H1 (cell line): ENCODE results near the gene TOGARAM1. TPM values are rescaled to one million over a fixed set of nuclear protein-coding genes. Genes with fewer than 3 reads are reported as not detected.

Experiments used
- CTCF ChIA-PET: fragments of 300-600 bp; sonication (Branson Sonifier 250); formaldehyde crosslinking; loops from one replicate; lab custom pipeline; 2021; ENCODE audit not compliant: partially characterized antibody; lab: Charles Lee
- POLR2A ChIA-PET: fragments of 300-600 bp; sonication (Branson Sonifier 250); formaldehyde crosslinking; loops from one replicate; lab custom pipeline; 2021; ENCODE audit warnings: inconsistent platforms; ENCODE audit not compliant: partially characterized antibody; lab: Charles Lee
- DNase-seq, 2 experiments: peaks; one replicate each; pipeline versions ENCODE4 v3.0.0 to v3.0.0-alpha.2; 2010 to 2022; ENCODE audit warnings: low spot score in 2 of 2, low read depth in 1 of 2, mixed read lengths in 1 of 2
- FAIRE-seq: peaks from 2 replicates; lab custom pipeline; 2011; peaks lifted over from hg19 to GRCh38; lab: Jason Lieb, UNC
- H2AFZ ChIP-seq: 2 replicates; pipeline ENCODE4 v1.8.1; 2012; ENCODE audit warnings: low read length, inconsistent platforms
- H2AK5ac ChIP-seq: 2 replicates; pipeline ENCODE4 v1.6.1; 2013; ENCODE audit warnings: low read depth, low read length
- H2BK120ac ChIP-seq: replicated peaks from 2 replicates; pipeline ENCODE3; 2013; ENCODE audit warnings: low read depth, low read length, inconsistent platforms
- H2BK12ac ChIP-seq: 2 replicates; pipeline ENCODE4 v1.6.1; 2013; ENCODE audit warnings: low read depth, low read length
- H2BK15ac ChIP-seq: 2 replicates; pipeline ENCODE4 v1.6.1; 2013; ENCODE audit warnings: low read length
- H2BK20ac ChIP-seq: 2 replicates; pipeline ENCODE4 v1.6.1; 2013; ENCODE audit warnings: low read length
- H2BK5ac ChIP-seq: 2 replicates; pipeline ENCODE4 v1.6.1; 2013; ENCODE audit warnings: low read depth, low read length
- H3K14ac ChIP-seq: 2 replicates; pipeline ENCODE4 v1.6.1; 2013; ENCODE audit warnings: inconsistent platforms; ENCODE audit not compliant: insufficient read length
- H3K18ac ChIP-seq: 2 replicates; pipeline ENCODE4 v1.6.1; 2013; ENCODE audit warnings: low read length; ENCODE audit errors: extremely low read depth
- H3K23ac ChIP-seq: 2 replicates; pipeline ENCODE4 v1.6.1; 2013; ENCODE audit warnings: inconsistent platforms; ENCODE audit not compliant: insufficient read length
- H3K23me2 ChIP-seq: 2 replicates; pipeline ENCODE4 v1.6.1; 2013; ENCODE audit warnings: low read depth, low read length
- H3K27ac ChIP-seq: 2 replicates; pipeline ENCODE4 v1.6.1; 2011; ENCODE audit warnings: low read depth, low read length, inconsistent platforms
- H3K27me3 ChIP-seq, 4 experiments: replicated peaks in 1 of 4; 1 replicate in 1 of 4; 2 replicates in 3 of 4; pipeline versions ENCODE4 v1.6.1 to v1.8.1; 2011 to 2013; ENCODE audit warnings: low read length in 3 of 4, mild to moderate bottlenecking in 3 of 4, inconsistent platforms in 2 of 4, mixed read lengths in 2 of 4, moderate library complexity in 1 of 4; ENCODE audit not compliant: control insufficient read depth in 3 of 4, insufficient read depth in 3 of 4; ENCODE audit errors: extremely low read depth in 1 of 4
- H3K36me3 ChIP-seq, 4 experiments: 2 replicates each; pipeline versions ENCODE4 v1.6.1 to v1.8.1; 2011 to 2013; ENCODE audit warnings: mild to moderate bottlenecking in 4 of 4, low read length in 3 of 4, moderate library complexity in 2 of 4, control low read depth in 1 of 4, inconsistent platforms in 1 of 4; ENCODE audit not compliant: insufficient read depth in 4 of 4, control insufficient read depth in 2 of 4
- H3K4ac ChIP-seq: replicated peaks from 2 replicates; pipeline ENCODE3; 2013; ENCODE audit warnings: low read length, low read depth, mixed read lengths, inconsistent platforms; ENCODE audit not compliant: insufficient read length
- H3K4me1 ChIP-seq, 4 experiments: replicated peaks in 1 of 4; 1 replicate in 1 of 4; 2 replicates in 3 of 4; pipeline versions ENCODE4 v1.6.1 to v1.8.1; 2011 to 2013; ENCODE audit warnings: low read length in 3 of 4, inconsistent platforms in 2 of 4, mixed read lengths in 1 of 4; ENCODE audit not compliant: insufficient read depth in 4 of 4, control insufficient read depth in 3 of 4
- H3K4me2 ChIP-seq, 2 experiments: 2 replicates each; pipeline versions ENCODE4 v1.6.1 to v1.8.1; 2011 to 2013; ENCODE audit warnings: low read depth in 2 of 2, low read length in 2 of 2, control low read depth in 1 of 2, inconsistent platforms in 1 of 2, mild to moderate bottlenecking in 1 of 2; ENCODE audit not compliant: insufficient read depth in 1 of 2
- H3K4me3 ChIP-seq, 4 experiments: fragments of 200-600, 300-600 bp in 1 of 4; sonication (generic), shearing (Covaris generic), sonication (Bioruptor Twin) in 1 of 4; 2 replicates each; pipeline versions ENCODE4 v1.5.1 to v1.8.1; 2011 to 2016; ENCODE audit warnings: low read length in 4 of 4, low read depth in 3 of 4, control low read depth in 2 of 4, inconsistent platforms in 2 of 4, mild to moderate bottlenecking in 2 of 4, mixed read lengths in 1 of 4, moderate library complexity in 1 of 4; ENCODE audit not compliant: insufficient read depth in 2 of 4; ENCODE audit errors: extremely low read depth in 1 of 4
- H3K56ac ChIP-seq: replicated peaks from 2 replicates; pipeline ENCODE3; 2013; ENCODE audit warnings: low read depth, mild to moderate bottlenecking, mixed read lengths, low read length, inconsistent platforms; ENCODE audit not compliant: insufficient read length
- H3K79me1 ChIP-seq: 2 replicates; pipeline ENCODE4 v1.6.1; 2013; ENCODE audit warnings: low read depth, low read length, control low read depth
- H3K79me2 ChIP-seq, 2 experiments: 2 replicates each; pipeline versions ENCODE4 v1.6.1 to v1.8.1; 2012 to 2013; ENCODE audit warnings: low read length in 2 of 2, mild to moderate bottlenecking in 2 of 2, inconsistent platforms in 1 of 2; ENCODE audit not compliant: insufficient read depth in 2 of 2, control insufficient read depth in 1 of 2
- H3K9ac ChIP-seq, 4 experiments: replicated peaks in 1 of 4; 1 replicate in 1 of 4; 2 replicates in 3 of 4; pipeline versions ENCODE4 v1.6.1 to v1.8.1; 2011 to 2013; ENCODE audit warnings: low read depth in 3 of 4, low read length in 3 of 4, control low read depth in 2 of 4, mild to moderate bottlenecking in 2 of 4, moderate library complexity in 2 of 4, inconsistent platforms in 1 of 4; ENCODE audit errors: extremely low read depth in 1 of 4
- H3K9me3 ChIP-seq, 2 experiments: 2 replicates each; pipeline versions ENCODE4 v1.6.1 to v1.8.1; 2012 to 2013; ENCODE audit warnings: mild to moderate bottlenecking in 2 of 2, moderate library complexity in 2 of 2, control low read depth in 1 of 2, inconsistent platforms in 1 of 2, low read depth in 1 of 2, low read length in 1 of 2, mixed read lengths in 1 of 2; ENCODE audit not compliant: insufficient read depth in 2 of 2
- H4K20me1 ChIP-seq, 2 experiments: replicated peaks in 1 of 2; 2 replicates each; pipeline versions ENCODE3 to v1.8.1; 2011 to 2013; ENCODE audit warnings: inconsistent platforms in 2 of 2, low read length in 2 of 2, mild to moderate bottlenecking in 1 of 2; ENCODE audit not compliant: insufficient read depth in 2 of 2, control insufficient read depth in 1 of 2
- H4K5ac ChIP-seq: 2 replicates; pipeline ENCODE4 v1.6.1; 2013; ENCODE audit warnings: low read length, low read depth, mixed read lengths, inconsistent platforms; ENCODE audit not compliant: insufficient read length
- H4K8ac ChIP-seq: 2 replicates; pipeline ENCODE4 v1.8.0; 2013; ENCODE audit warnings: mild to moderate bottlenecking, moderate library complexity, low read length, inconsistent platforms; ENCODE audit not compliant: insufficient read depth; ENCODE audit errors: extremely low read depth
- H4K91ac ChIP-seq: replicated peaks from 2 replicates; pipeline ENCODE3; 2013; ENCODE audit warnings: low read length, mixed read lengths, inconsistent platforms; ENCODE audit not compliant: insufficient read length
- BCL11A ChIP-seq, 2 experiments: IDR thresholded peaks; one replicate each; pipeline ENCODE4 v1.6.1; 2011; ENCODE audit warnings: low read depth in 2 of 2, low read length in 2 of 2, mild to moderate bottlenecking in 2 of 2
- CEBPB ChIP-seq: IDR thresholded peaks from 2 replicates; pipeline ENCODE4 v1.6.1; 2012; ENCODE audit warnings: low read depth, low read length
- CTBP2 ChIP-seq: IDR thresholded peaks from 2 replicates; pipeline ENCODE4 v1.7.0; 2011; ENCODE audit warnings: borderline replicate concordance, mild to moderate bottlenecking, moderate library complexity, mixed read lengths, low read length; ENCODE audit not compliant: insufficient read depth, insufficient read length
- HDAC6 ChIP-seq: IDR thresholded peaks from one replicate; pipeline ENCODE4 v1.7.1; 2012; ENCODE audit warnings: low read depth, mild to moderate bottlenecking, inconsistent platforms, low read length, moderate library complexity
- JUND ChIP-seq: IDR thresholded peaks from 2 replicates; pipeline ENCODE4 v1.6.1; 2011; ENCODE audit warnings: mild to moderate bottlenecking, improper control_type of control experiment, low read length
- KDM1A ChIP-seq: fragments of 200-600, 300-600 bp; sonication (generic); IDR thresholded peaks from 2 replicates; pipeline ENCODE4 v1.7.1; 2016; ENCODE audit warnings: mild to moderate bottlenecking, low read length, borderline replicate concordance
- NANOG ChIP-seq: IDR thresholded peaks from 2 replicates; pipeline ENCODE4 v1.6.1; 2011; ENCODE audit warnings: low read length, low read depth, mild to moderate bottlenecking, inconsistent platforms; ENCODE audit not compliant: insufficient read depth, poor library complexity, severe bottlenecking
- POLR2A ChIP-seq, 2 experiments: IDR thresholded peaks; 1 replicate in 1 of 2; 2 replicates in 1 of 2; pipeline ENCODE4 v1.6.1; 2011; ENCODE audit warnings: low read depth in 2 of 2, low read length in 2 of 2, mild to moderate bottlenecking in 2 of 2; ENCODE audit errors: control extremely low read depth in 1 of 2
- RAD21 ChIP-seq, 2 experiments: IDR thresholded peaks in 1 of 2; conservative IDR thresholded peaks in 1 of 2; 2 replicates each; pipeline ENCODE4 v1.6.1; 2011; ENCODE audit warnings: low read depth in 2 of 2, low read length in 2 of 2, improper control_type of control experiment in 1 of 2, inconsistent platforms in 1 of 2, mild to moderate bottlenecking in 1 of 2, moderate library complexity in 1 of 2
- TAF1 ChIP-seq: IDR thresholded peaks from 2 replicates; pipeline ENCODE4 v1.6.1; 2011; ENCODE audit warnings: mild to moderate bottlenecking, low read depth, low read length
- TCF12 ChIP-seq: IDR thresholded peaks from 2 replicates; pipeline ENCODE4 v1.6.1; 2011; ENCODE audit warnings: low read depth, mild to moderate bottlenecking, low read length
- YY1 ChIP-seq: IDR thresholded peaks from 2 replicates; pipeline ENCODE4 v1.6.1; 2011; ENCODE audit warnings: low read depth, mild to moderate bottlenecking, low read length
- WGBS, 2 experiments: shearing (Covaris generic) in 1 of 2; methylation state at CpG; one replicate each; pipeline versions ENCODE4 v1.1.6 to v1.1.7; 2013 to 2015; ENCODE audit warnings: low lambda C conversion rate in 2 of 2, mixed read lengths in 2 of 2, inconsistent platforms in 1 of 2, low coverage in 1 of 2, missing lambda C conversion rate in 1 of 2; ENCODE audit not compliant: insufficient replicate concordance in 2 of 2, insufficient coverage in 1 of 2, insufficient read length in 1 of 2; ENCODE audit errors: extremely low coverage in 1 of 2, missing lambda C conversion rate in 1 of 2; 5-methylcytosine and 5-hydroxymethylcytosine counted together
- polyA plus RNA-seq, 7 experiments: library from polyadenylated mRNA; depleted of rRNA in 3 of 7; stranded (reverse) in 5 of 7; unstranded in 2 of 7; fragments of >200 nt in 5 of 7; fragments of 200-250 nt in 2 of 7; gene quantifications; 1 replicate in 5 of 7; 2 replicates in 1 of 7; 4 replicates in 1 of 7; pipeline versions ENCODE4 v1.2.1 to v1.2.3, GENCODE V29; 2011 to 2013; ENCODE audit warnings: missing spikeins in 2 of 7, mixed read lengths in 2 of 7
- total RNA-seq: library from RNA; stranded (reverse); fragmentation: NEBNext Ultra II Directional; extraction: Animal tissue kit (Norgen Biotek cat#: 25700); gene quantifications from 2 replicates; pipeline ENCODE4 v1.2.1, GENCODE V29; 2021
- TF ChIP-seq, protein P1 (sequence below): IDR thresholded peaks from 2 replicates; pipeline ENCODE4 v1.6.1; 2011; ENCODE audit warnings: low read depth, mild to moderate bottlenecking, low read length; ENCODE audit not compliant: insufficient read depth
- TF ChIP-seq, protein P2 (sequence below): IDR thresholded peaks from 2 replicates; pipeline ENCODE4 v1.6.1; 2012; ENCODE audit warnings: inconsistent platforms

TOGARAM1 gene
- total and polyA plus RNA-seq, 2 of the 8 experiments (the other 6 are each of a cell fraction or from before 2014, with no cell fraction given) = 2.5 to 6.8 TPM

DNA sequence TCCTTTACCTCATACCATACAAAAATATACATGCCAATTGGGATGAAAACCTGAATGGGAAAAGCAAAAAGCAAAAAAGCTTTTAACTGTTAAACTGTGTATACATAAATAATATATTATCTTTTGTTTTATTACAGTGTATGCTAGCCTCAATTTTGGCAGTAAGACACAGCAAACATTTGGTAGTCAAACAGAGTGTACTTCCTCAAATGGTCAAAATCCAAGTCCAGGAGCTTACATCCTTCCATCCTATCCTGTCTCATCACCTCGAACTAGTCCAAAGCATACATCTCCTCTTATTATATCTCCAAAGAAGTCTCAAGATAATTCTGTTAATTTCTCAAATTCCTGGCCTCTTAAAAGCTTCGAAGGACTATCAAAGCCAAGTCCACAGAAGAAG lies 41.9 kb downstream of the TOGARAM1 start:
- H3K23ac ChIP-seq = no peak overlapping the region
- ChIA-PET CTCF (no interaction called here), POLR2A (no interaction called here)
- no peak overlapping the region for H4K5ac ChIP-seq
- no peaks in the 10 kb centered on the region for H4K20me1 ChIP-seq
- no peak overlapping the region for H2BK12ac ChIP-seq
- no peak overlapping the region for H3K18ac ChIP-seq
- H3K9ac ChIP-seq = no peak overlapping the region
- H3K36me3 ChIP-seq = no peaks in the 10 kb centered on the region; a peak in 3 of 8 replicates
- 83% methylated on average over 2 of the region's 2 CpGs; no CpG with 5 or more reads in 1 of the 2 experiments for WGBS, 2 experiments
- H4K8ac ChIP-seq = no peak overlapping the region
- no peak overlapping the region for H2BK5ac ChIP-seq
- H3K4me3 ChIP-seq = no peak overlapping the region
- no peak overlapping the region for H2BK20ac ChIP-seq
- no peaks in the 10 kb centered on the region for H3K9me3 ChIP-seq
- H2BK15ac ChIP-seq = no peak overlapping the region
- H4K91ac ChIP-seq = no peak overlapping the region
- no peak overlapping the region for H2AFZ ChIP-seq
- no peak for DNase-seq
- no peaks in the 10 kb centered on the region for H3K23me2 ChIP-seq
- no peak overlapping the region for H3K4ac ChIP-seq
- no peaks in the 10 kb centered on the region for H3K79me1 ChIP-seq
- H3K56ac ChIP-seq = no peak overlapping the region
- H3K14ac ChIP-seq = no peak overlapping the region
- no peak overlapping the region for H2AK5ac ChIP-seq
- no peak overlapping the region for H3K27ac ChIP-seq
- FAIRE-seq = no peak
- no peak overlapping the region for H2BK120ac ChIP-seq
- H3K4me1 ChIP-seq = no peaks in the 10 kb centered on the region
- H3K4me2 ChIP-seq = no peak overlapping the region
- no peaks in the 10 kb centered on the region for H3K79me2 ChIP-seq
- H3K27me3 ChIP-seq = no peaks in the 10 kb centered on the region
- TF ChIP-seq TAF1 (no peak), HDAC6 (no peak), JUND (no peak), RAD21 (IDR thresholded peaks at IDR 0.05 in 1 of 2, conservative IDR thresholded peaks at IDR 0.05 in 1 of 2; ENCODE audit: low read depth in 2 of 2, low read length in 2 of 2) (no peak), TCF12 (no peak), KDM1A (no peak), POLR2A (IDR thresholded peaks at IDR 0.05; ENCODE audit: control extremely low read depth in 1 of 2, low read depth in 2 of 2, low read length in 2 of 2) (no peak), YY1 (no peak), CEBPB (no peak), NANOG (no peak), CTBP2 (no peak), BCL11A (IDR thresholded peaks at IDR 0.05; ENCODE audit: low read depth in 2 of 2, low read length in 2 of 2) (no peak)
- TF ChIP-seq, protein P1, sequence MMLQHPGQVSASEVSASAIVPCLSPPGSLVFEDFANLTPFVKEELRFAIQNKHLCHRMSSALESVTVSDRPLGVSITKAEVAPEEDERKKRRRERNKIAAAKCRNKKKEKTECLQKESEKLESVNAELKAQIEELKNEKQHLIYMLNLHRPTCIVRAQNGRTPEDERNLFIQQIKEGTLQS = no peak
- TF ChIP-seq, protein P2, sequence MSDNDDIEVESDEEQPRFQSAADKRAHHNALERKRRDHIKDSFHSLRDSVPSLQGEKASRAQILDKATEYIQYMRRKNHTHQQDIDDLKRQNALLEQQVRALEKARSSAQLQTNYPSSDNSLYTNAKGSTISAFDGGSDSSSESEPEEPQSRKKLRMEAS = no peak
